Esophagus squamous epithelium (tissue), 5 donors: ENCODE results near the gene CDKN1B. TPM values are rescaled to one million over a fixed set of nuclear protein-coding genes. Genes with fewer than 3 reads are reported as not detected.
A peak's percentile ranks its signal among the peaks of the same experiment; 100 is the strongest.

Source experiments
- DNase-seq: peaks from one replicate; lab custom pipeline; 2025; lab: John Stamatoyannopoulos, UW
- H3K27ac ChIP-seq, 4 donors: fragments of 200-600 bp; sonication (generic); one replicate each; pipeline ENCODE4 v1.5.1; 2016 to 2019; ENCODE audit warnings: mild to moderate bottlenecking in 1 of 4
- H3K27me3 ChIP-seq, 4 donors: fragments of 200-600 bp; sonication (generic); 1 replicate in 3 of 4; 2 replicates in 1 of 4; pipeline versions ENCODE4 v1.5.1 to v1.6.0; 2017 to 2021; ENCODE audit warnings: antibody characterized with exemption in 1 of 4
- H3K36me3 ChIP-seq, 3 donors: fragments of 200-600 bp; sonication (generic); one replicate each; pipeline ENCODE4 v1.5.1; 2016 to 2019
- H3K4me1 ChIP-seq, 3 donors: fragments of 200-600 bp; sonication (generic); one replicate each; pipeline ENCODE4 v1.5.1; 2017 to 2019
- H3K4me3 ChIP-seq, 4 donors: fragments of 200-600 bp; sonication (generic); 1 replicate in 3 of 4; 2 replicates in 1 of 4; pipeline ENCODE4 v1.5.1; 2016 to 2019; ENCODE audit warnings: mild to moderate bottlenecking in 2 of 4, moderate library complexity in 1 of 4
- H3K9me3 ChIP-seq, 3 donors: fragments of 200-600 bp; sonication (generic); one replicate each; pipeline ENCODE4 v1.5.1; 2016 to 2019
- CTCF ChIP-seq, 6 experiments: fragments of 450-650 bp in 4 of 6; fragments of 200-600 bp in 2 of 6; sonication (generic) in 2 of 6; IDR thresholded peaks; one replicate each; pipeline ENCODE4 v1.5.1; 2016 to 2019; ENCODE audit warnings: antibody characterized with exemption in 6 of 6, mild to moderate bottlenecking in 4 of 6, moderate library complexity in 4 of 6
- POLR2A ChIP-seq, 4 donors: fragments of 450-650 bp; IDR thresholded peaks; one replicate each; pipeline ENCODE4 v1.6.1; 2017; ENCODE audit warnings: antibody characterized with exemption in 4 of 4, mild to moderate bottlenecking in 4 of 4, moderate library complexity in 3 of 4
- WGBS, 2 donors: methylation state at CpG; one replicate each; pipeline ENCODE4 v1.1.5; 2018; 5-methylcytosine and 5-hydroxymethylcytosine counted together
- intact Hi-C: fragments of 100-400 bp; cut with DNase I; formaldehyde crosslinking; loops from one replicate; pipeline ENCODE4 v1.15.0; 2022
- total RNA-seq, 4 donors: library from RNA; depleted of rRNA; stranded (reverse); fragments of >200 nt; gene quantifications; one replicate each; pipeline ENCODE4 v1.1.0, GENCODE V29; 2016
- donor health status: DM: yes; HTN: yes; CAD: no.

Gene CDKN1B
- total RNA-seq, 4 donors from 2014 or later: 17.3 to 48.1 (median 30.5) TPM

- intact Hi-C loops: loop anchor here (10.0 kb wide), 1 partner anchor 127 kb away; the partner anchor contains the start of gene DUSP16
- WGBS, 2 donors: 63 to 90% methylated on average over 2 of the region's 2 CpGs
These were observed 25.6 kb upstream of the CDKN1B start for GRCh38 chr12:12691549-12691948.

GRCh38 chr12:12693111-12693671 lies 24.0 kb upstream of the CDKN1B start:
- intact Hi-C loops: loop anchor here (10.0 kb wide), 1 partner anchor 128 kb away; the partner anchor contains the start of gene DUSP16
- no peak for TF ChIP-seq POLR2A (IDR thresholded peaks at IDR 0.05)
- TF ChIP-seq CTCF (IDR thresholded peaks at IDR 0.05): no peak

More at GRCh38 chr12:12691549-12691948, 25.6 kb upstream of the CDKN1B start:
- Histone ChIP-seq H3K9me3 (no peaks in the 10 kb centered on the region), H3K36me3 (no peaks in the 10 kb centered on the region), H3K27me3 (no peaks in the 10 kb centered on the region), H3K4me1 (peaks cover 0 to 6% (median 0%) of the 10 kb centered on the region in 3 donors), H3K27ac (no peak overlapping the region), H3K4me3 (no peak overlapping the region)
- DNase-seq: no peak
- TF ChIP-seq CTCF (IDR thresholded peaks at IDR 0.05) (no peak), POLR2A (IDR thresholded peaks at IDR 0.05) (no peak)

GRCh38 chr12:12696562-12697383 lies 20.4 kb upstream of the CDKN1B start:
- 4% methylated on average over 18 to 26 of the region's 29 CpGs for WGBS, 2 donors
- intact Hi-C loops: loop anchor here (10.0 kb wide), 1 partner anchor 132 kb away; the partner anchor contains the start of gene DUSP16
- no peaks in the 10 kb centered on the region for H3K27me3 ChIP-seq

More at GRCh38 chr12:12693111-12693671, 24.0 kb upstream of the CDKN1B start:
- Histone ChIP-seq H3K27me3 (no peaks in the 10 kb centered on the region), H3K4me3 (no peak overlapping the region), H3K27ac (no peak overlapping the region), H3K9me3 (no peaks in the 10 kb centered on the region), H3K4me1 (peaks cover 0 to 16% (median 0%) of the 10 kb centered on the region in 3 donors), H3K36me3 (no peaks in the 10 kb centered on the region)
- WGBS, 2 donors: 70 to 84% methylated on average over 2 to 3 of the region's 3 CpGs
- DNase-seq: no peak

GRCh38 chr12:12699345-12699744 lies 17.8 kb upstream of the CDKN1B start:
- Histone ChIP-seq H3K27ac (no peak overlapping the region), H3K4me3 (no peak overlapping the region), H3K27me3 (no peaks in the 10 kb centered on the region), H3K36me3 (no peaks in the 10 kb centered on the region), H3K9me3 (no peaks in the 10 kb centered on the region), H3K4me1 (peaks cover 2 to 22% (median 3%) of the 10 kb centered on the region in 3 donors)
- intact Hi-C loops: loop anchor here (10.0 kb wide), 1 partner anchor 135 kb away; the partner anchor contains the start of gene DUSP16
- no peak for TF ChIP-seq CTCF (IDR thresholded peaks at IDR 0.05)
- TF ChIP-seq POLR2A (IDR thresholded peaks at IDR 0.05): no peak
- WGBS, 2 donors: 79 to 86% methylated on average over 1 of the region's 1 CpG
- no peak for DNase-seq

More at GRCh38 chr12:12696562-12697383, 20.4 kb upstream of the CDKN1B start:
- Histone ChIP-seq H3K9me3 (no peaks in the 10 kb centered on the region), H3K4me1 (peaks cover 0 to 16% (median 0%) of the 10 kb centered on the region in 3 donors), H3K27ac (peak overlapping the region; percentile 88 to 95 (median 92)), H3K4me3 (peak overlapping the region; percentile 48 to 65 (median 58)), H3K36me3 (no peaks in the 10 kb centered on the region)
- TF ChIP-seq CTCF (IDR thresholded peaks at IDR 0.05): peak in 1 of 6 experiments; percentile 2
- TF ChIP-seq POLR2A (IDR thresholded peaks at IDR 0.05): peak in 3 of 4 donors; percentile 37 to 91 (median 51)
- peak; percentile 65 for DNase-seq
